Ovary (tissue), 9 donors: ENCODE data around the gene NTRK3. TPM values are rescaled to one million over a fixed set of nuclear protein-coding genes. Genes with fewer than 3 reads are reported as not detected.

Source experiments
- DNase-seq, 5 donors: peaks; one replicate each; pipeline ENCODE4 v3.0.0-alpha.2; 2019 to 2020
- H3K27ac ChIP-seq, 2 donors: fragments of 200-600 bp; one replicate each; pipeline versions ENCODE4 v1.5.1 to v1.8.0; 2019 to 2022
- H3K27me3 ChIP-seq: fragments of 200-600 bp; one replicate; pipeline ENCODE4 v1.8.0; 2022
- H3K36me3 ChIP-seq: fragments of 200-600 bp; sonication (generic); one replicate; pipeline ENCODE4 v1.5.1; 2019
- H3K4me1 ChIP-seq: one replicate; pipeline ENCODE4 v1.8.1; 2013; ENCODE audit warnings: mild to moderate bottlenecking, moderate library complexity; ENCODE audit not compliant: insufficient read depth
- H3K4me3 ChIP-seq: fragments of 200-600 bp; sonication (generic); one replicate; pipeline ENCODE4 v1.5.1; 2017
- H3K9me3 ChIP-seq, 2 donors: fragments of 200-600 bp in 1 of 2; sonication (generic) in 1 of 2; one replicate each; pipeline versions ENCODE4 v1.5.1 to v1.8.1; 2013 to 2019; ENCODE audit warnings: mild to moderate bottlenecking in 1 of 2, moderate library complexity in 1 of 2
- EP300 ChIP-seq: sonication (generic); formaldehyde crosslinking; IDR thresholded peaks from one replicate; pipeline ENCODE4 v1.6.1; 2017; ENCODE audit warnings: antibody characterized with exemption
- POLR2A ChIP-seq: fragments of 450-650 bp; IDR thresholded peaks from one replicate; pipeline ENCODE4 v1.6.1; 2017; ENCODE audit warnings: antibody characterized with exemption, mild to moderate bottlenecking, moderate library complexity
- WGBS, 3 donors: extraction: QIAGEN DNeasy Blood & Tissue Kit in 1 of 3; methylation state at CpG; one replicate each; pipeline versions ENCODE4 v1.1.5 to v1.1.7; 2013 to 2017; 5-methylcytosine and 5-hydroxymethylcytosine counted together
- intact Hi-C, 4 donors: fragments of 100-400 bp; cut with DNase I; formaldehyde crosslinking; loops; one replicate each; pipeline versions ENCODE4 v1.11.0 to v1.15.1; 2022 to 2023
- polyA plus RNA-seq, 2 donors: library from polyadenylated mRNA; stranded (reverse); fragments of 200-250 nt in 1 of 2; fragments of 350-450 nt in 1 of 2; fragmentation: Illumina TruSeq in 1 of 2; extraction: RNeasy Lipid Tissue Mini Kit (QIAGEN cat#74804) in 1 of 2; gene quantifications; one replicate each; pipeline ENCODE4 v1.2.3, GENCODE V29; 2013 to 2014
- total RNA-seq, 7 donors: library from RNA; depleted of rRNA in 2 of 7; stranded (reverse); fragments of >200 nt in 2 of 7; fragmentation: NEBNext Ultra II Directional in 3 of 7; extraction: Animal tissue kit (Norgen Biotek cat#: 25700) in 3 of 7; gene quantifications; one replicate each; pipeline versions ENCODE4 v1.1.0 to v1.2.4, GENCODE V29; 2016 to 2023
- TF ChIP-seq, protein P1 (sequence below), 3 donors: fragments of 450-650 bp in 2 of 3; fragments of 200-600 bp in 1 of 3; IDR thresholded peaks; one replicate each; pipeline versions ENCODE4 v1.5.1 to v1.8.0; 2016 to 2022; ENCODE audit warnings: antibody characterized with exemption in 3 of 3, mild to moderate bottlenecking in 1 of 3
- donor health status: DM: no; HTN: no; CAD: no; lungs with moderate emphysema.
- donor health status: DM: no; HTN: no; CAD: no.
- donor health status: Bipolar disorder and iron deficiency.
- donor health status: DM: yes; HTN: yes; CAD: no.
- donor health status: DM: no; HTN: no; CAD: no.
- donor health status: DM: yes; HTN: yes; CAD: no.

The NTRK3 gene
- total and polyA plus RNA-seq, 9 donors: 0.77 to 14.6 (median 2.7) TPM

- Histone ChIP-seq H3K27ac (no peak overlapping the region), H3K27me3 (no peaks in the 10 kb centered on the region), H3K4me3 (no peak overlapping the region), H3K36me3 (no peaks in the 10 kb centered on the region), H3K4me1 (no peaks in the 10 kb centered on the region), H3K9me3 (no peaks in the 10 kb centered on the region)
- 90 to 94% (median 91%) methylated on average over 4 of the region's 4 CpGs for WGBS, 3 donors
- TF ChIP-seq POLR2A: no peak
- TF ChIP-seq EP300: no peak
- TF ChIP-seq, protein P1, sequence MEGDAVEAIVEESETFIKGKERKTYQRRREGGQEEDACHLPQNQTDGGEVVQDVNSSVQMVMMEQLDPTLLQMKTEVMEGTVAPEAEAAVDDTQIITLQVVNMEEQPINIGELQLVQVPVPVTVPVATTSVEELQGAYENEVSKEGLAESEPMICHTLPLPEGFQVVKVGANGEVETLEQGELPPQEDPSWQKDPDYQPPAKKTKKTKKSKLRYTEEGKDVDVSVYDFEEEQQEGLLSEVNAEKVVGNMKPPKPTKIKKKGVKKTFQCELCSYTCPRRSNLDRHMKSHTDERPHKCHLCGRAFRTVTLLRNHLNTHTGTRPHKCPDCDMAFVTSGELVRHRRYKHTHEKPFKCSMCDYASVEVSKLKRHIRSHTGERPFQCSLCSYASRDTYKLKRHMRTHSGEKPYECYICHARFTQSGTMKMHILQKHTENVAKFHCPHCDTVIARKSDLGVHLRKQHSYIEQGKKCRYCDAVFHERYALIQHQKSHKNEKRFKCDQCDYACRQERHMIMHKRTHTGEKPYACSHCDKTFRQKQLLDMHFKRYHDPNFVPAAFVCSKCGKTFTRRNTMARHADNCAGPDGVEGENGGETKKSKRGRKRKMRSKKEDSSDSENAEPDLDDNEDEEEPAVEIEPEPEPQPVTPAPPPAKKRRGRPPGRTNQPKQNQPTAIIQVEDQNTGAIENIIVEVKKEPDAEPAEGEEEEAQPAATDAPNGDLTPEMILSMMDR (IDR thresholded peaks at IDR 0.05): no peak
- DNase-seq: no peak
- intact Hi-C loops: no loop called here
These were observed 238.8 kb downstream of the NTRK3 start for GRCh38 chr15:88017753-88018152.

- TF ChIP-seq POLR2A: no peak
- TF ChIP-seq, protein P1 (IDR thresholded peaks at IDR 0.05): no peak
- no peak for TF ChIP-seq EP300
- intact Hi-C loops: no loop called here
- 42 to 54% (median 50%) methylated on average over 3 of the region's 3 CpGs for whole genome bisulfite sequencing, 3 donors
- no peaks in the 10 kb centered on the region for H3K36me3 ChIP-seq
- no peaks in the 10 kb centered on the region for H3K27me3 ChIP-seq
- no peaks in the 10 kb centered on the region for H3K9me3 ChIP-seq
- no peak overlapping the region for H3K27ac ChIP-seq
- H3K4me3 ChIP-seq: no peak overlapping the region
- DNase-seq: no peak
- no peaks in the 10 kb centered on the region for H3K4me1 ChIP-seq
These were observed 240.1 kb downstream of the NTRK3 start for GRCh38 chr15:88016406-88016805.

DNA sequence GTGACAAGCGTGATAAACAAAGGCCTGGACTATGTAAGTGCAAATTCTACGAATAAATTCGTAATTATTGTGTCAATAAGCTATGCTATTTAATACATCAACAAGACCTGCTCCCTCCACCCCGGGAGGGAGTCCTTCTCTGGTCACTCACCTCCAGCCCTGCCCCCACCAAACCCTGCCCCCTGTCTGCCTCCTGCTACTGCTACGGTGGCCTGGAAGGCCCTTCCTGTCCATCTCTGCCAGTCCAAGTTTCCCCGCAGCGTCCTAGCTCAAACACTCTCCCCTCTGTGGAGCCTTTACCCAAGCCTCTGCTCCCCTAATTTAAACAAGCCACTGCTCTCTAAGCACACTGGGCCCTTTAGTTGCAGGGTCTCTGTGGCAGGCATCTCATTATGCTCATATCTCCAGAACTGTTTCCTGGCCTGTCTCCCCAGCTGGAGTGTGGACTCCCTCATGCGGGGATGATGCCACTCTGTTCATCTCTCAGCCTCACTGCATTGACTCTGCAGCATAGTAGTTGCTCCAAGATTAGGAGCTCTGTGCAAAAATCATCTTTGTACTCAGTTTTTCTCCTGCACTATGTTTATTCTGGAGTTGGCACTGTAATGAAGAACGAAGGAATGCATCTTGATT, 241.2 kb downstream of the NTRK3 start:
- WGBS, 3 donors: 55 to 68% (median 59%) methylated on average over 9 of the region's 9 CpGs
- Histone ChIP-seq H3K4me3 (no peak overlapping the region), H3K27me3 (no peaks in the 10 kb centered on the region), H3K36me3 (no peaks in the 10 kb centered on the region), H3K4me1 (no peaks in the 10 kb centered on the region), H3K9me3 (no peaks in the 10 kb centered on the region), H3K27ac (no peak overlapping the region)
- intact Hi-C loops: no loop called here
- TF ChIP-seq, protein P1 (IDR thresholded peaks at IDR 0.05): no peak
- TF ChIP-seq EP300 (no peak), POLR2A (no peak)
- no peak for DNase-seq

DNA sequence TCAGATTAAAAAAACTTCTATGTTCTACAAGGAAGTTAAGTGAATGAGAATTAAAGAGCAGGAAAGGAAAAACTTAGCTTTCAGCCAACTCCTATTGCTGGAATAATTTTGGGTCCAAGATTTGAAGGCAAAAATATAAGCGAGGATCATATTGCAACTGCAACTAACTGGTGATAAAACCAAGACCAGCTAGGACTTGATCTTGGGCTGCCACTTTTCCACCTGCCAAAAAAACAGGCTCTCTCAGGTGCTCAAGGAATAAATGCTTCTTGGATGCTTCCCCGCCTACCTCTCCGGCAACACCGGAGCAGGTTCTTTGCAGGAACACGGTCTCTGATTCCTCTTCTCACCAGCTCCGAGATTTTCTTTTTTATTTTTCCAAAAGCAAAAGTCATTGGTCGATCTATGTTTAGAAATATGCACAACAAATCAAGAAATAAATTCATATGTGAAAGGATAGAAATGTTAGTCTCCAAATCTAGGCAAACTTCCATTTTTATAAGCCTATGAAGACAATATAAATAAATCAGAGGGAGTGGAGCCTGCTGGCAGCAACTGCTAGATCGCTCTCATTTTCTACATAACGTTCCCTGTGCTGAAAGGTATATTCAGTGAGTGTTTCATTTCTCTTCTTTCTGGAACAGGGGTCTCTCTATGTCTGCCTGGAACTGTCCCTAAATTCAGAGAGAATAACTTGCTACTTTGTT, 241.9 kb downstream of the NTRK3 start:
- H3K9me3 ChIP-seq: no peaks in the 10 kb centered on the region
- TF ChIP-seq POLR2A: no peak
- TF ChIP-seq, protein P1 (IDR thresholded peaks at IDR 0.05): no peak
- TF ChIP-seq EP300: no peak
- no peak overlapping the region for H3K27ac ChIP-seq
- WGBS, 3 donors: 52 to 66% (median 62%) methylated on average over 9 of the region's 9 CpGs
- H3K4me1 ChIP-seq: no peaks in the 10 kb centered on the region
- no peak for DNase-seq
- H3K4me3 ChIP-seq: no peak overlapping the region
- no peaks in the 10 kb centered on the region for H3K27me3 ChIP-seq
- H3K36me3 ChIP-seq: no peaks in the 10 kb centered on the region
- intact Hi-C loops: no loop called here
